K562 (cell line): ENCODE data around the gene PRAME. TPM values are rescaled to one million over a fixed set of nuclear protein-coding genes. Genes with fewer than 3 reads are reported as not detected.

Experiments used
- ATAC-seq: fragments of 200-7000 bp; cut with Tn5 transposase; 3 replicates; pipeline ENCODE4 v1.9.1; 2020; ENCODE audit warnings: moderate library complexity
- BruUV-seq: library from RNA; stranded (reverse); fragments of 400-500 nt; replicated peaks from 2 replicates; lab custom pipeline; 2021; lab: Mats Ljungman, UMichigan
- CTCF ChIA-PET: fragments of 300-600 bp; formaldehyde crosslinking; extraction: SDS; loops from one replicate; lab custom pipeline; 2021; ENCODE audit warnings: low intra/inter-chr PET ratio; lab: Yijun Ruan, JAX
- POLR2A ChIA-PET: fragments of 300-600, 350-650 bp; sonication (Branson Sonifier 250); formaldehyde crosslinking; extraction: SDS; loops from one replicate; lab custom pipeline; 2021; ENCODE audit warnings: antibody characterized with exemption, inconsistent platforms; lab: Yijun Ruan, JAX
- DNase-seq, 4 experiments: peaks; one replicate each; pipeline versions ENCODE4 v3.0.0 to v3.0.0-alpha.2; 2011 to 2018; ENCODE audit warnings: low spot score in 3 of 4, mixed read lengths in 3 of 4; ENCODE audit errors: extremely low read depth in 1 of 4
- FAIRE-seq: peaks from 2 replicates; lab custom pipeline; 2011; peaks lifted over from hg19 to GRCh38; lab: Jason Lieb, UNC
- H2AFZ ChIP-seq: 2 replicates; pipeline ENCODE4 v1.6.0; 2011; ENCODE audit warnings: low read depth, low read length, control low read depth, inconsistent platforms
- H3K27ac ChIP-seq: fragments of 200-600 bp; 3 replicates; pipeline ENCODE4 v1.8.0; 2011; ENCODE audit warnings: low read depth, mild to moderate bottlenecking, control low read depth, inconsistent platforms, low read length, moderate library complexity, mixed read lengths; ENCODE audit errors: extremely low read depth
- H3K27me3 ChIP-seq, 2 experiments: fragments of 300-600 bp in 1 of 2; 2 replicates in 1 of 2; 3 replicates in 1 of 2; pipeline versions ENCODE4 v1.6.0 to v1.8.0; 2011; ENCODE audit warnings: inconsistent platforms in 2 of 2, low read length in 2 of 2, mild to moderate bottlenecking in 1 of 2, mixed read lengths in 1 of 2, moderate library complexity in 1 of 2; ENCODE audit not compliant: control insufficient read depth in 2 of 2, insufficient read depth in 2 of 2
- H3K36me3 ChIP-seq: fragments of 300-600 bp; 3 replicates; pipeline ENCODE4 v1.8.0; 2011; ENCODE audit warnings: mild to moderate bottlenecking, low read length, inconsistent platforms; ENCODE audit not compliant: control insufficient read depth, insufficient read depth
- H3K4me1 ChIP-seq, 2 experiments: fragments of 200-600 bp in 1 of 2; replicated peaks in 1 of 2; 2 replicates in 1 of 2; 3 replicates in 1 of 2; pipeline versions ENCODE4 v1.5.1 to v1.8.0; 2011; ENCODE audit warnings: inconsistent platforms in 2 of 2, low read length in 2 of 2, mild to moderate bottlenecking in 1 of 2, mixed read lengths in 1 of 2, moderate library complexity in 1 of 2; ENCODE audit not compliant: control insufficient read depth in 2 of 2, insufficient read depth in 2 of 2
- H3K4me2 ChIP-seq: 2 replicates; pipeline ENCODE4 v1.6.1; 2011; ENCODE audit warnings: low read length, control low read depth, inconsistent platforms, mixed read lengths; ENCODE audit not compliant: insufficient read depth
- H3K4me3 ChIP-seq: fragments of 200-600 bp; sonication (generic), shearing (Covaris generic); 2 replicates; pipeline ENCODE4 v1.5.1; 2016; ENCODE audit warnings: control low read depth, inconsistent platforms
- H3K79me2 ChIP-seq: fragments of 200-600 bp; 3 replicates; pipeline ENCODE4 v1.8.0; 2011; ENCODE audit warnings: low read length, inconsistent platforms; ENCODE audit not compliant: control insufficient read depth, insufficient read depth
- H3K9ac ChIP-seq, 2 experiments: 2 replicates each; pipeline versions ENCODE4 v1.6.0 to v1.6.1; 2011; ENCODE audit warnings: low read depth in 2 of 2, low read length in 2 of 2, control low read depth in 1 of 2, inconsistent platforms in 1 of 2, mild to moderate bottlenecking in 1 of 2, mixed read lengths in 1 of 2; ENCODE audit not compliant: insufficient read depth in 1 of 2
- H3K9me1 ChIP-seq: one replicate; pipeline ENCODE4 v1.6.0; 2011; ENCODE audit warnings: inconsistent platforms, mild to moderate bottlenecking, low read length, moderate library complexity; ENCODE audit not compliant: control insufficient read depth, insufficient read depth
- H3K9me3 ChIP-seq: replicated peaks from 2 replicates; pipeline ENCODE4 v1.5.1; 2011; ENCODE audit warnings: low read depth, low read length, inconsistent platforms; ENCODE audit not compliant: control insufficient read depth, insufficient read depth
- H4K20me1 ChIP-seq: replicated peaks from 2 replicates; pipeline ENCODE4 v1.6.1; 2011; ENCODE audit warnings: low read length, inconsistent platforms, mixed read lengths; ENCODE audit not compliant: control insufficient read depth, insufficient read depth
- CSDE1 ChIP-seq, 2 experiments: fragments of 450-650 bp; IDR thresholded peaks; 2 replicates each; pipeline ENCODE4 v1.6.1; 2016; ENCODE audit warnings: mild to moderate bottlenecking in 1 of 2
- E2F1 ChIP-seq: sonication (generic); formaldehyde crosslinking; IDR thresholded peaks from 2 replicates; pipeline ENCODE4 v1.8.1; 2023; ENCODE audit warnings: mild to moderate bottlenecking, missing genetic modification reagents, moderate library complexity
- ETS1 ChIP-seq: conservative IDR thresholded peaks from 2 replicates; pipeline ENCODE4 v1.6.1; 2011; ENCODE audit warnings: low read depth, mild to moderate bottlenecking, low read length; ENCODE audit not compliant: control insufficient read depth
- GTF2F1 ChIP-seq: IDR thresholded peaks from 2 replicates; pipeline ENCODE4 v1.6.1; 2011; ENCODE audit warnings: low read depth, low read length, improper control_type of control experiment
- MEF2D ChIP-seq: conservative IDR thresholded peaks from 2 replicates; pipeline ENCODE4 v1.6.1; 2016; ENCODE audit warnings: low read depth, missing genetic modification characterization, missing compliant biosample characterization
- MLX ChIP-seq, 2 experiments: fragments of 450-650 bp in 1 of 2; sonication (generic) in 1 of 2; formaldehyde crosslinking; conservative IDR thresholded peaks; 2 replicates each; pipeline versions ENCODE4 v1.4.0 to v1.8.1; 2020 to 2022; ENCODE audit warnings: mild to moderate bottlenecking in 1 of 2, missing genetic modification reagents in 1 of 2
- NR4A1 ChIP-seq, 2 experiments: fragments of 250-450 bp in 1 of 2; fragments of 450-650 bp in 1 of 2; sonication (Bioruptor Pico) in 1 of 2; IDR thresholded peaks; 2 replicates each; pipeline versions ENCODE4 v1.4.0 to v1.6.1; 2016 to 2020; ENCODE audit warnings: mild to moderate bottlenecking in 2 of 2, missing compliant biosample characterization in 1 of 2, missing genetic modification characterization in 1 of 2, moderate library complexity in 1 of 2
- STAG1 ChIP-seq: sonication (generic); formaldehyde crosslinking; IDR thresholded peaks from 2 replicates; pipeline ENCODE4 v1.5.0; 2020; ENCODE audit warnings: missing genetic modification reagents, borderline replicate concordance
- STAT6 ChIP-seq: sonication (generic); formaldehyde crosslinking; IDR thresholded peaks from 2 replicates; pipeline ENCODE4 v1.8.1; 2023; ENCODE audit warnings: mild to moderate bottlenecking, missing genetic modification reagents
- TAF1 ChIP-seq: IDR thresholded peaks from 2 replicates; pipeline ENCODE4 v1.6.1; 2011; ENCODE audit warnings: mild to moderate bottlenecking, low read length, moderate library complexity; ENCODE audit not compliant: insufficient read depth, control insufficient read depth, severe bottlenecking; ENCODE audit errors: extremely low read depth
- ZBTB33 ChIP-seq: sonication (generic); formaldehyde crosslinking; IDR thresholded peaks from 2 replicates; pipeline ENCODE4 v1.8.1; 2023; ENCODE audit warnings: mild to moderate bottlenecking, missing genetic modification reagents
- WGBS: fragments of 100-300 bp; shearing (Covaris generic); methylation state at CpG from one replicate; pipeline ENCODE4 v1.1.6; 2016; ENCODE audit warnings: low coverage, mixed read lengths; ENCODE audit not compliant: insufficient coverage; ENCODE audit errors: missing lambda C conversion rate; 5-methylcytosine and 5-hydroxymethylcytosine counted together
- in situ Hi-C: fragments of 300-500 bp; cut with MboI; formaldehyde crosslinking; loops from 4 replicates; pipeline ENCODE4 v1.15.0; 2018; ENCODE audit warnings: inconsistent platforms, mixed read lengths
- intact Hi-C: fragments of 100-400 bp; cut with micrococcal nuclease; formaldehyde crosslinking; loops from 2 replicates; pipeline ENCODE4 v1.14.2; 2022
- polyA plus RNA-seq, 8 experiments: library from polyadenylated mRNA; depleted of rRNA in 4 of 8; stranded (reverse) in 5 of 8; unstranded in 3 of 8; fragments of >200 nt; fragmentation: Nextera tagmentation in 2 of 8; fragmentation: Illumina TruSeq in 1 of 8; extraction: Ambion mirVana in 2 of 8; extraction: Trizol in 1 of 8; gene quantifications; 2 replicates each; pipeline versions ENCODE4 v1.2.1 to v1.2.3, GENCODE V29; 2011 to 2014; ENCODE audit warnings: inconsistent platforms in 1 of 8, missing spikeins in 1 of 8
- total RNA-seq, 7 experiments: library from RNA; depleted of rRNA in 6 of 7; stranded (reverse); fragments of >200 nt in 6 of 7; fragmentation: Illumina TruSeq in 2 of 7; extraction: Trizol in 2 of 7; gene quantifications; 2 replicates each; pipeline versions ENCODE4 v1.2.1 to v1.2.3, GENCODE V29; 2011 to 2021; ENCODE audit warnings: low replicate concordance in 1 of 7

Gene PRAME
- total and polyA plus RNA-seq, 9 of the 15 experiments (the other 6 are each of a cell fraction or from before 2014, with no cell fraction given), result 662 to 2,141 (median 1,142) TPM

- no TSS peak for BruUV-seq
- 65% methylated on average over 4 of the region's 4 CpGs for WGBS
- TF ChIP-seq GTF2F1 (no peak), ETS1 (no peak), TAF1 (no peak), MEF2D (tag) (no peak), STAT6 (CRISPR knock-in tag) (peak; percentile 85; the same call in 1 of the 2 replicates), NR4A1 (CRISPR knock-in tag; IDR thresholded peaks at IDR 0.05) (no peak), NR4A1 (tag; IDR thresholded peaks at IDR 0.05) (no peak), ZBTB33 (no peak), E2F1 (CRISPR knock-in tag) (peak; percentile 60; the same call in 1 of the 2 replicates), MLX (CRISPR knock-in tag; conservative IDR thresholded peaks at IDR 0.05) (peak in 1 of 2 experiments; percentile 88; a peak in 1 of 4 replicates), STAG1 (CRISPR knock-in tag) (no peak), CSDE1 (IDR thresholded peaks at IDR 0.05) (no peak)
Observed at GRCh38 chr22:22526125-22526912, 32.7 kb downstream of the PRAME start.

More at GRCh38 chr22:22526125-22526912, 32.7 kb downstream of the PRAME start:
- no peak overlapping the region for H3K4me2 ChIP-seq
- H3K27me3 ChIP-seq, result no peaks in the 10 kb centered on the region
- no peaks in the 10 kb centered on the region for H3K36me3 ChIP-seq
- intact Hi-C loops (no loop called here), in situ Hi-C loops (loop anchor here (25.0 kb wide), 1 partner anchor 1114 kb away; the partner anchor contains the start of gene HIC2)
- DNase-seq, result no peak
- H3K4me1 ChIP-seq, result peaks cover 5 to 11% of the 10 kb centered on the region in 2 experiments
- no peak for ATAC-seq
- no peaks in the 10 kb centered on the region for H3K79me2 ChIP-seq
- H3K4me3 ChIP-seq, result no peak overlapping the region
- H3K9ac ChIP-seq, result no peak overlapping the region
- POLR2A ChIA-PET, result interaction anchor here (0.7 to 1.7 kb wide), 3 partner anchors 11 to 28 kb away, joined by 3 to 4 read pairs (median 3); partner anchors contain the start of gene ZNF280B
- no peak for FAIRE-seq
- H2AFZ ChIP-seq, result no peak overlapping the region
- no peaks in the 10 kb centered on the region; the same call in 1 of the 2 replicates for H3K9me3 ChIP-seq
- CTCF ChIA-PET, result interaction anchor here (0.6 kb wide), 1 partner anchor 148 kb away, joined by 5 read pairs; no protein-coding TSS in a partner anchor
- no peaks in the 10 kb centered on the region for H4K20me1 ChIP-seq
- no peaks in the 10 kb centered on the region for H3K9me1 ChIP-seq
- no peak overlapping the region for H3K27ac ChIP-seq
